Middle frontal gyrus (tissue), 1 donor: ENCODE data around the gene HMGCS2.
A peak's percentile ranks its signal among the peaks of the same experiment; 100 is the strongest.

ENCODE experiments used
- DNase-seq: peaks from one replicate; pipeline ENCODE4 v3.0.0-alpha.2; 2015; ENCODE audit warnings: low spot score; ENCODE audit errors: extremely low spot score

The HMGCS2 gene

DNA sequence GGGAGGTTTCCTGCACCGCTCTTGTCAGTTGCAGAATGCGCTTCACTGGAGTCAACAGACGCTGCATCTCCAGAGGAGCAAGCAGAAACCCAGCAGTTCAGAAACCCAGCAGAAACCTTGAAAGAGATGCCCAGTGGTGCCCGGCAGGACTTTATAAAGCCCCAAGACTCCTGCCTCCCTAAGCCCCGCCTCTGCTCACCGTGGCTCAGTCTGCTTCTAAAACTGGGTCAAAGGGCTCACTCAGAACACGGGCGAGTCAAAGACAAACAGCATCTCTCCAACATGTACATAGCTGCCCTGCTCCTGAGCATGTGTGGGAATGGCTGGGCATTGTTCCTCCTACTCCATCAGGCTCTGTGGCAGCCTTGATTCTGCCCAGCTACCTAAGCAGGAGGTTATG lies at the start of gene HMGCS2:
HMGCS2 (minus strand) TSS at position 128 of the 400 bp plus-strand sequence; CDS start at position 67, 61 bp downstream.
- DNase-seq, result no peak

DNA sequence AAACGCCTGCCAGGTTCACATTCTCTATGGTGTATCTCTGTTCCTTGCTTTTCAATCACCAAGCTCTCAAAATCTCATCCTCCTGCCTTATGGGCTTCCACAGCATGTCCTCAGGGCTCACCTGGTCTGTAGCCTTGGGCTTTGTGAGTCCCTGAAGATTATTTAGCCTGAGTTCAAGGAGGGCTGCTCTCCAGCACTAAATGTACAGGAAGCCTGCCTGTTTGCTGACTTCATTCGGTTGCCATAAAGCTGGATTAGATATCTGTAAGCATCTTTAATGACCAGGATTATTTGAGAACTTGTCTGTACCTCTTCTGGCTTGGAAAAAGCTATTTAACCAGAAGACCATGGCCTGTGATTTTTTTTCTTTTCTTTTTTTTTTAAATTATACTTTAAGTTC lies 49.5 kb upstream of the HMGCS2 start:
- DNase-seq, result no peak

DNA sequence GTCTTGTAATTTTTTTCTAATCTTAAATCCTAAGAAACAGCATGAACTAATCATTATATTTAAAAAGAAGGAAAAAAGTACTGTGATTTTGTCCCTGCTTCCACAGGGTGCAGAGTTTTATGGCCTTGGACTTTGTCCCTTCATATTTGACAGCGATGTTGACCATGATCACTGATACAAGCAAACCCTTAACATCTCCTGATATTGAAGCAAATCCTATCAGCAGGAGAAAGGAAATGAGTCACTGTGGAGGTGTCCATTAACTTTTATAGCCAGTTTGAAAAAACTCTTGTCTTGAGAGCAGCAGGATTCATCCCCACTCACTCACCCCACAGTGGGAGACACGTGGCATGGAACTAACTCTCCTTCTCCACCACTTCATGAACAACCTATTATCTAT lies 47.7 kb upstream of the HMGCS2 start:
- no peak for DNase-seq

DNA sequence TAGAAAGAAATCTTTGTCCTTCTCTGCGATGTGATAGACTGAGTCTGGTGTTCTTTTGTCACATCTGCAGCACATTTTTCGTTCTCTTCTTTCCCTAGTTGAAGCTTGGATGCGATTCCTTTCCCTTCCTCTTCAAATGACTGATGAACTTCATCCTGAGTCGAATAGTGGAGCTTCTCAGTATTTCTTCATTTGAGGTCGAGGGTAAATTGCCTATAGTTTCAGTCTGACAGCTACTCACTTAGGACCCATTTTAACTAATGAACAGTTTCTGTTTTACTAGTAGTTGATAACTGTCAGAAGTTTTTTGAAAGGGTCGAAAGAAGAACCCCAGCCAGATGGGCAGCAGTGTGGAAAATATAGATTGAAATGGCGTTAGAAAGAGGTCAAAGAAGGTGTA lies 47.2 kb upstream of the HMGCS2 start:
- no peak for DNase-seq

DNA sequence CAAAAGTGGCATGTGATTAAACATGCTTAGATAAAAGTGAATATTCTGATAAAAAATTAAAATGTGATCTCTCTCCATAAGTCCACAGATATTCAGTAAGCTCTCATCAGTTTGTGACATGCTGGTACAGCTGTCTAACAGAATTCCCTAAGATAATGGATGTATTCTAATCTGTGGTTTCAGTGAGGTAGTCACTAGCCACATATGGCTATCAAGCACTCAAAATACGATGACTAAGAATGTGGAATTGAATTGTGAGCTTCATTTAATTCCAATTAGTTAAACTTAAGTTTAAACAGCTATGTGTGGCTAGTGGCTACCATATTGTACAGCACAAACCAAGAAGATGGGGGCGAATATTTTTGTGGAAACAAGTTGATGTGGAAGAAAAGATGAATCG lies 46.7 kb upstream of the HMGCS2 start:
- DNase-seq, result no peak

DNA sequence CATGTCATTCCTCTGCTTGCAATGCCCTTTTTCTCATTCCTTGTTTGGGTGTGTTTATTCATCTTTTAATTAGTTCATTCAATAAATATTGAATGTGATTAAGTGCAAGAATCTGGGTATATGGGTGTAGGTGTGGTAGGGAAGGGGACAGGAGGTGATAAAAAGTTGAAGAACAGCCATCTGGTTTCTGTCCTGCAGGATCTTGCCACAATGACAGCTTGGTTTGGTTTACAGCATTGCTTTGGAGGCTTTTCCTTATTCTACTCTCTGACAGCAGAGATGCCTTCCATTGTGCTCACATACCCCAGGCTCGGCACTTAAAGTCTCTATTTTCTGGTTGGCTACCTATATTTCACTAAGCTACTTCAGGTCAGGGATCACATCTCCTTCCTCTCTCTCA lies 45.6 kb upstream of the HMGCS2 start:
- no peak for DNase-seq

DNA sequence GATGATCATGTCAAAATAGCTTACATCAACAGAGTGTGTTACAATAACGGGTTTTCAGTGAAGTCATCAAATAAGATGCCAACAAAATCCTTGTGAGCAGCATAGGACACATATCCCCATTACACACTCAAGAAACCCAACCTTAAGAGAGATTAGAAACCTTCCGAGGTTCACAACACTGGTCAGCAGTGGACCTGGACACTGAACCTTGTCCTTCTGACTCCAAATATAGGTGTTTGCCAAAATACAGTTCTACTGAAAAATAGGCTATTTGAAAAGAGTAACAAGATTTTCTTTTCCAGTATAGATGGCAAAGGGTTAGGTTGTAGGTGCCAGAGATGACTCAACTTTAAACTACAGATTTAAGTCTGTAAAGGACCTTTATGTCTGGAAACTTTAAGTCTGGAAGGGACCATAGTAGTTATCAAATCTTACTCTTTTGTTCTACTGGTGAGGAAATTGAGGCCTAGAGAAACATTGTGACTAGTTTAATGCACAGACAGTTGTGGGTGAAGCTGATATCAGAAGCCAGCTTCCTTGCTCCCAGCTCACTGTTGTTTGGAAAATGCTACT lies 43.4 kb upstream of the HMGCS2 start:
- no peak for DNase-seq

DNA sequence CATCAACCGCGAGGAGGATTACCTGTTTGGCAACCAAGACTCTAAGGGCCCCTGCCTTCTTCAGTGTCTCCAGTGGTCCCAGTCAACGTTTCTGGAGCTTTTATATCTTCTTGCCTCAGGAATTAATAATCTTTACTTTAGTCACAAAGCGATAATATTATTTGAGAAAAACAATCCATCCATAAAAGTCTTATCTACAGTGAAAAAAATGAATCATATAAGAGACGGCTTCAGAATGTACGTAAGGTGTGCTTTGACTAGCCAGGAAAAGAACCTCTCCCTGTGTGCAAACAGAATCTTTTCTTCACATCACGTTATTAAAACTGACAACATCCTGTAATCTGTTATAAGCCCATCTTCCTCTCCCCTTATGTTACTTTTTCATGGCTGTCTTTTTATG lies 42.7 kb upstream of the HMGCS2 start, which contains the start of gene REG4:
REG4 (minus strand) TSS at position 74 of the 400 bp plus-strand sequence. CDS start 2,691 bp downstream, outside the sequence.
- DNase-seq, result no peak

DNA sequence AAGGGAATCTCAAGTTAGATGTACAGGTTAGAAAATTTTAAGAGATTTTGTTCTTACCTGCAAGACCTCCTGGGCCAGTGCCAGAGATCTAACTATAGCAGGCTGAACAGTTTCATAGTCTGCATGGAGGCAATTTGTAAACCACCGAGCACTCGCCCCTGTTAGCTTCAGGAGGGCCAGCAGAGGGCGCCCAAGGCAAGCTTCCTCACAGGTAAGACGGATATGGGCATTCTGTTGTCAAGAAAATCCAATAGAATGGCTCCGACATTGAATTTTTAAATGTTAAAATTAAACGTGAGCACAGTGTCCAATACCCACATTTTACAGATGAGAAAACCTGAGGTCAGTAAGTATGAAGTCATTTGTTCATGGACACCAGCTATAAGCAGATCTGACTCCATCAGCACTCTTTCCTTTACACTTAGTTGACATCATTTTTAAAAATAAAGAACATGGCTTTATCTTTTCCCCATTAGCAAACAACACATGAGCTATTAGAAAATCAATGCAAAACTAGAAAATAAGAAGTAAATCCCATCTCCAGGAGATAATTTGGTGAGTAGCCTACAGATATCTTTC lies 40.4 kb upstream of the HMGCS2 start:
- DNase-seq, result peak; percentile 64

DNA sequence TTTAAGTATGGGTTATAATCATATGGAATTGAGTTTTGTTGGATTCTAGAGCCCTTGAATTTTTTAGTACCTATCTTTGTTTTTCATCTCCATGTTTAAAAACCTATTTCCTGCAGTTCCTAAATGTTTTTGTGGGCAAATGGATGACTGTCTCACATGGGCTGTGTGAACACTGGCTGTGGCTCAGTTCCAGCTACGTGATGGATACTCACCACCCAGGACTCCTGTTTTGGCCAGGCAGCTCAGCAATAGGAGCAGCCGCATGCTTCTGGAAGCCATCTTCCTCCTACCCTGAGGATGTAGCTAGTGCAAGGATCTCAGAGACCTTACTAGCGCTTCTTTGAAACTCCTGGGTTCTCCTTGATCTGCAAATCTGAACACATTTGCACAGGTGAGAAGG lies 39.8 kb upstream of the HMGCS2 start:
- no peak for DNase-seq

DNA sequence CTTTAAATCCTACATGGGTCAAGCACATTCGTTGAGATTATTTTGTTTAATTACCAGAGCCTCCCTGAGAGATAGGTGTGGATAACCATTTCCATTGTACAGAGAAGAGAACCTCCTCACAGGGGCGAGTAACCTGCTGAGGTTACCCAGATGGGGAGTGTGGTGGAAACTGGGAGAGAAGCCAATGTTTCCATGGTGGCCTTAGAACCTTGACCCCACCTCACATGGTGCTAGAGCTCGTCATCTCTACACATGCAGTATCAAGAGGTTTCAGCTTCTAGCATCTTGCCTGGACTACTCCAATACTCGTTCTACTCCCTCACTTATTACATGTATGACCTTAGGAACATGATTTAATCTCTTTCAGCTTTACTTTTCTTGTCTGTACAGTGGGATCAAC lies 37.8 kb upstream of the HMGCS2 start:
- DNase-seq, result no peak

DNA sequence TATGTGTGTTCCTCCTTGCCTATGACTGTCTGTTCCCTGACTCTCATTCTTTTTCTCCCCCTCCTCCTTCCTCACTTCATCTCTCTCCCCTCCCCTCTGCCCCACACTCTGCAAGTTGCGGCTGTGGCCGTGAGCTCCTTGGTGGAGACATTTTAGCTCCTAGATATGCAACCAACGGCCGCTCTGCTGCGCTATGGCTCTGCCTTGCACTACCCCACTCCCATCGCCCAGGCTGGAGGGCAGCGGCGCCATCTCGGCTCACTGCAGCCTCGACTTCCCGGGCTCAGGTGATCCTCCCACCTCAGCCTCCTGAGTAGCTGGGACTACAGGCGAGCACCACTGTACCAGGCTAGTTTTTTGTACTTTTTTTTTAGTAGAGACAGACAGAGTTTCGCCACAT lies 37.0 kb upstream of the HMGCS2 start:
- DNase-seq, result no peak

DNA sequence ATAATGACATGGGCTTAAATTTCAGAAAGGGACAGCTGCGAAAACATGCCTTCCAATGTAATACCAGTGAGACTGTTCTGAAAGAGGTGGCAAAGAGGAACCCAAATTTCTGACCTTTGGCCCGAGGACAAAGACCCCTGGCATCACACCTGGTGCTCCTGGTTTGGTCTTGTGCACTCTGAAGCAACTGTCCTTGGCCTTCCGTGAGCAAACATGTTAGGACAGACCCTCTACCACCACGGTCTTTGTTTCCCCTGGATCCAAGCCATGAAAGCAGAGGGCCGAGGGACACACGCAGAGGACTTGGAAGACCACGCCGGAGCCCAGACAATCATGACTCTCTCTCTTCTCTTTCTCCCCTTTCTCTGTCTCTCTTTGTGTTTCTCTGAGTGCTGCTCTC lies 36.5 kb upstream of the HMGCS2 start:
- DNase-seq, result no peak

DNA sequence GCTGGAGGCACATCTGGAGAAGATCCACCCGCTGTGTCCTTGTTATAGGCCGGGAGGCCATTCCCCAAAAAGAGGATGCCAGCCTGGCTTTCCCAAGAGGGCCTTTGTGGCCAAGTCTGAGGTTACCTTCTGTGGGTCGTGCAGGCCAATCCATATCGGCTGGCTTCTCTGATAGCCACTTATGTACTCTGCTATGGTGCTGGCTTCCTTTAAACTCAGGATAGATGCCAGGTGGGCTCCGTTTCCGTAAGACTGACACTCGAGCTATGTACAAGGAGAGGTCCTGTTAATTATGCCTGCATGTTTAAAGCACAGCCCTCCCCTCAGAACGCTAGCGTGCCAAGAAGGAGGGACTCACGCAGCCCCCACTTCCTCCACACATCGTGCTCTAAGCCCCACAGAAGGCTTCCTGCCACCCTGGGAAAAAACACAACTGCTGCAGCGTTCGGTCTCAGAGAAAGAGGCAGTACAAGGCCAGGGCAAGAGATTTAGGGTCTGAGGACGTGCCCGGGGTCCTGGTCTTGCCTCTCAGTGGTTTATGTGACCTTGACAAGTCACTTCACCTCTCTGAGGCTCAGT lies 31.0 kb upstream of the HMGCS2 start:
- no peak for DNase-seq

DNA sequence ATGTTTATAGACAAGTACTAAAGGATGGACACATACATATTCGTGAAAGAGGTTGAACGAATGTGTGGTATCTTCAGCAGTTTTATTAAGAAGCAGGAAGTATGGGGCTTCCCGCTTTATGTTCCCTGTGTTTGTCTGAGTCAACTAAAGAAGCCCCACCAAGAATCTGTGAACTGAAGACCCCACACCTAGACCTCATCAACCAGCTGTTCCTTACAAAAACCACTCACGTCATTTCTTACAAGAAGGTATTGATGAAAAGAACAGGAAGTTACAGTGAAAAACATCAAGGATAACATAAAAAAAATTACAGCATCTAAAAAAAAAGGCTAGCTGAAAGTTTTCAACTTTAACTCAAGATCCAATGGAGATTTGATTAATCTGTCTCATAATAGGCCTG lies 30.3 kb upstream of the HMGCS2 start:
- DNase-seq, result no peak

DNA sequence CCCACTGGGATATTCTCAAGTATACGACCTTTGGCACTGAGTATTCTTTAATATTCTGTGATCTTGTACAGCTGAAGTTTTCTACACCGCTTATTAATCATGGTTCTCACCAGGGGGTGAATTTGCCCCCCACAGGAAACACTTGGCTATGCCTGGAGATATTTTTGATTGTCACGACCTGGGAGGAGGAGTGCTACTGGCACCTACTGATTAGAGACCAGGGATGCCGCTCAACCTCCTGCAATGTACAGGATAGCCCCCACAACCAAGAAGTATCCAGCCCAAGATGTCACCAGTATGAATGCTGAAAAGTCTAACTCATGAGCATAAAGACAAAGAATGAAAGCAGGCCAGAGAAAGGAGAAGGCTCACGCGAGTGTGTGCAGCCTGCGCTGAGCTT lies 28.9 kb upstream of the HMGCS2 start:
- DNase-seq, result no peak

DNA sequence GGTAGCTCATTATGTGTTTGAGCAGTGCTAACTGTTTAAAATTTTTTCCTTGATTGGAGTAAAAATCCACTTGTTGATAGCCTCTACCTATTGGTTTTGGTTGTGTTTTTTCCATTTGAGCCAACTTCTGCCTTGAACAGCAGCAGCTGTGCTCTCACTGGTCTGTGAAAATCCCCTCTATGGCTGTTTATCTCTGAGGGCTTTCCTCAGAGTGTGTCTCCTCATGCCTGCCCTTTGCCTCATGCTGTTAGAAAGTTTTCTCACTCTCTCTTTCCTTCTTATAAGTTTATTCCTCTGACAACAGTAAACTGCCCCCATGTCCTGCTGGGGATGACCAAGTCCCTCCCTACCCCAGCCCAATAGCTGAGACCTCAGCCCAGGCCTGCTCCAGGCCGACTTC lies 28.5 kb upstream of the HMGCS2 start:
- no peak for DNase-seq

DNA sequence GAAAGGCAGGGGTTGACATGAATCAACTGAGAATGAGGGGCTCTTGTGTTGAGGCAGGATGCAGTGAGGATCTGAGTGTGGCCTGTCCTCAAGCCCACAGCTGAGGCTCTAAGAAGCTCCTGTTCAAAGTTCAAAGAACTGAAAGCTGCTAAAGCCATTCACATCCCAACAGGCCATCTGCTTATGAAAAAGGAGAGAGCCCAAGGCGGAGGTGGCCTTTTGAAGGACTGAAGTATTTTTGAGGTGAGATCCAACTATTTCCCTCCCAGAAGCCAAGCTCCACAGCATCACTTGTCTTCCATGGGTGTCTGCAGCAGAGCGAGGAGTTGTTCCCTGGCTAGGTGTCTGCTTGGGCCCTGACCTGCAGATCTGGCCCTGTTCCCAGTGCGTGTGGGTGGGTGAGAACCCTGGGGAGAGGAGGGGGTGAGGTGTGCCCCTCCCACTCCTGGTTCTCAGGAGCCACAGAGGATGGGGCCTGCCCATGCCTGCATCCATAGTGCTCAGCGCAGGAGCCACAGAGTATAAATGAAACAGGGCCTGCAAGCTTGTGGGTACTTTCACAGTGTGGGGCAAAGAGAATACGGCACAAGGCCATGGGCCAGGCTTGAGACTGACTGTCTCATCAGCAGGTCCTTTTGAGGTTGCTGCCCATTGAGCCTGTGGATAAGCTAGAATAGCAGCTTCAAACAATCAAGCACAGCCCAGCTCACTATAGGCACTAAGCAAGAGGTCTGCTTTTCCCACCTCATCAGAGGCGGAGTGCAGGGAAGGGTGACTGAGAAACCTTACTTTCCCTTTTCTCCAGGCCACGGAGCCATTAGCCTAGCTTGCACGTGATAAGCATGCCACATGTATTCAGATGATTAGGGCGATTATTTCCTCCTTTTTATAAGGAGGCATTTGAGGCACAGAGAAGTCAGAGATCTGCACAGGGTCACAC lies 26.8 kb upstream of the HMGCS2 start:
- DNase-seq, result no peak

DNA sequence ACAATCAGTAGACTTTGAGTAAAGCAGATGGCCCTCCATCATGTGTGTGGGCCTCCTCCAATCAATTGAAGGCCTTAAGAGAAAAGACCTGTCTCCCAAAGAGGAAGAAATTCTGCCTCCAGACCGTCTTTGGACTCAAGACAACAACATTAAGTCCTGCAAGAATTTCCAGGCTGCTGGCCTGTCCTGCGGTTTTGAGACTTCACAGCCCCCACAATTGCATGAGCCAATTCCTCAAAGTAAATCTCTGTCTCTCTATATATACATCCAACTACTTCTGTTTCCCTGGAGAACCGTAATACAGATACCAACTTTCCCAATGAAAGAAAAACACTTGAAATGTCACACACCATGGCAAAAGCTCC lies 26.2 kb upstream of the HMGCS2 start:
- no peak for DNase-seq

DNA sequence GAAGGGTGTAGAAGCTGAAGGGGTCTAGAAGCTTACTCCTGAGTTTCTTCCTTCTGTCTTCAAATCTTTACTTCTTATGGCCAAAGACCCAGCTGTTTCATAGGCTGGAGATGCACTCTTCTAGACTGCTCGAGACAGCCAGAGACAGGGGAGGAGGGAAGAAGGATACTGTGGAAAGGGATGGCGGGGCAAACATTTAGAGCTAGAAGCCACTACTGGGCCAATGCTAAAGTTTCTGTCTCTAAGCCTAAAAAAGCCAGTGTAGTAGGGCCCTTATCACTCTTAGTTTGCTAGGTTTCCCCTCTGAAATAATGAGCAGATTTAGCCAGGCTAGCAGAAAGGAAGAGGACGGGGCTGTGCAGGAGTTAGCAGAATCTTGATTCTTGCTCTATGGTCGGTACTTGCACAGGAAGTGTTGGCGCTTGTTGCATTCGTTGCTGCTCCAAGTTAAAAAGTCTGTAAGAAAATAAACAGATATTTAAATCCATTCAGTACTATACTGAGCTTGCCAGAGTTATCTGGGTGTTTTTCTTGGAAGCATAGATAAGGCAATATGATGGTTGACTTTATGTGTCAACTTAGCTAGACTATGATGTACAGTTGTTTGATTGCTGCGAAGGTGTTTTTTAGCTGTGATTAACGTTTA lies 25.6 kb upstream of the HMGCS2 start:
- DNase-seq, result no peak

DNA sequence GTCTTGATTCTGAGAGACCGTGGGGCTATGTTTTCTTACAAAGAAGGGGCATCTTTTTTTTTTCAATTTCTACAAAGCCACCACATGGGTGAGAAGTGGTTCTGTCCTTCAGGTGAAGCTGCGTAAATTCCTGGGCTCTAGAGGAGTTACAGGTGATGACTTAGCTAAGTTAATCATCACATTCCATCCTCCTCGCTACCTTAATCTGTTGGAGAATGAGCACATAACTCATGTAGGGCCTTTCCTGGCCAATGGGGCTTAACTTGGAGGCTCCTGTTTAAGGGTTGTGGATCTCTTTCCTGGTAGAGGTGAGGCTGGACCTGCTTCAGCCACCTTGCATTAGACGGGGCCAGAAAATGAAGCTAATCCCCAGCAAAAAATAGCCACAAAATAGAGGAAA lies 22.7 kb upstream of the HMGCS2 start:
- no peak for DNase-seq
